ENCODE results near the gene SERPINA1.

DNA sequence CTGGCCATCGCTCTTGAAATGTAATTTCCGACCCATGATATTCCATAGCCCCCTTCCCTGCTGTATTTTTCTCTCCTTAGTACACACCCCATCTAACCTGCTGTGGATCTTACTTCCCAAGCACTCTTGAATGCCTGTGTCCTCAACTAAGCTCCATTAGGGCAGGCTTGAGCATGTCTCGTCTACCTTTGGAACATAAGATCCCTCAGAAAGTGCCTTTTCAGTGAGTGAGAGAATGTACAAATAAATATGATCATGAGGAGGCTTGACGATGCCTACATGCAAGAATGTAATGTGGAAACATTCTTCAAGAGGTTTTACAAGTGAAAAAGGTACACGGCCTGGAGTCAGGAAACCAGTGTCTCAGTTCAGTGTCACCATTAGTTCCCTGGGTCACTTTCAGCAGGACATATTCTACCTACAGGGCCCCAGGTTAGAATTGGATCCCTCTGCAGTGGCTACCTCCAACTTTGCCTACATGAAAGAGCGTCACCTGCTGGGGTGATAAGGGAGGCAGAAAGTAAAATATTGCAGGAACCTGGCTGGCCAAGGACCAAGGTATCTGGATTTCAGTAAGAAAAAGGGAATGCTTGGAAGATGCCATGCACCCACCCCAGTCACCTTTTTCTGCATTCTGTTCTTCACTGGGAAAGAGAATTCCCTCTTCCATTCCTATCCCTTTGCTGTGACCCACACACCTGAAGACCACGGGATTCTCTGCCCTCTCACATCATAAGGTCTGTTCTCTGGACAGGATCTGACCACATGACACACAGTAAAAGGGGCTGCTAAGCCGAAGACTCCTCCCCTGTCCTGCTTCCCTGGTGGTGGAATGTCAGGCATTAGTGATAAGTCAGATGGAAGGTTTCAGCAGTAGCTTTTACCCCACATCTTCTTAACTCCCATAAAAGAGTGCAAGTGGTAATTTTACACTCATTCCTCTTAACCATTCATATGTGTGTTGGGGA, 24.6 kb upstream of the SERPINA1 start:
- peak; percentile 25 for TF ChIP-seq CTCF (IDR thresholded peaks at IDR 0.05)
- TF ChIP-seq ZFX (IDR thresholded peaks at IDR 0.05; ENCODE audit: borderline replicate concordance) = no peak
